HepG2 (cell line): ENCODE results near the gene TWNK. TPM values are rescaled to one million over a fixed set of nuclear protein-coding genes. Genes with fewer than 3 reads are reported as not detected.

Experiments
- AKAP8 ChIP-seq: sonication (generic); formaldehyde crosslinking; IDR thresholded peaks from 2 replicates; pipeline ENCODE4 v1.5.1; 2020; ENCODE audit warnings: mild to moderate bottlenecking, missing genetic modification reagents
- ARID4A ChIP-seq: sonication (generic); formaldehyde crosslinking; IDR thresholded peaks from 2 replicates; pipeline ENCODE4 v1.5.0; 2020; ENCODE audit warnings: mild to moderate bottlenecking, missing genetic modification reagents, borderline replicate concordance
- CHD2 ChIP-seq: IDR thresholded peaks from 2 replicates; pipeline ENCODE4 v1.6.1; 2011; ENCODE audit warnings: low read depth, low read length, improper control_type of control experiment
- DRAP1 ChIP-seq: IDR thresholded peaks from 2 replicates; pipeline ENCODE4 v1.6.1; 2016; ENCODE audit warnings: missing genetic modification reagents, missing compliant biosample characterization
- HES4 ChIP-seq: sonication (generic); formaldehyde crosslinking; IDR thresholded peaks from 2 replicates; pipeline ENCODE4 v1.9.0; 2021; ENCODE audit warnings: mild to moderate bottlenecking, missing genetic modification reagents, borderline replicate concordance
- MED1 ChIP-seq: sonication (generic); formaldehyde crosslinking; IDR thresholded peaks from 2 replicates; pipeline ENCODE4 v1.4.0; 2020; ENCODE audit warnings: missing genetic modification reagents
- SP4 ChIP-seq: sonication (generic); formaldehyde crosslinking; IDR thresholded peaks from 2 replicates; pipeline ENCODE4 v1.8.1; 2023; ENCODE audit warnings: mild to moderate bottlenecking, missing genetic modification reagents
- ZBTB38 ChIP-seq: sonication (generic); formaldehyde crosslinking; IDR thresholded peaks from 2 replicates; pipeline ENCODE4 v1.5.1; 2020; ENCODE audit warnings: mild to moderate bottlenecking, missing genetic modification reagents
- ZNF121 ChIP-seq: sonication (generic); formaldehyde crosslinking; IDR thresholded peaks from 2 replicates; pipeline ENCODE4 v1.5.0; 2020; ENCODE audit warnings: mild to moderate bottlenecking, missing genetic modification reagents
- ZNF263 ChIP-seq: sonication (generic); formaldehyde crosslinking; IDR thresholded peaks from 2 replicates; pipeline ENCODE4 v1.4.0; 2020; ENCODE audit warnings: missing genetic modification reagents
- polyA plus RNA-seq, 8 experiments: library from polyadenylated mRNA; depleted of rRNA in 3 of 8; stranded (reverse) in 7 of 8; unstranded in 1 of 8; fragments of >200 nt; fragmentation: Illumina TruSeq in 4 of 8; extraction: Trizol in 4 of 8; gene quantifications; 2 replicates each; pipeline versions ENCODE4 v1.2.1 to v1.2.3, GENCODE V29; 2011 to 2016; ENCODE audit warnings: low read depth in 4 of 8, missing spikeins in 1 of 8, mixed read lengths in 1 of 8; ENCODE audit not compliant: insufficient read depth in 1 of 8
- total RNA-seq, 5 experiments: library from RNA; depleted of rRNA; stranded (reverse); fragments of >200 nt; fragmentation: Illumina TruSeq; extraction: Trizol; gene quantifications; 2 replicates each; pipeline ENCODE4 v1.2.3, GENCODE V29; 2016; ENCODE audit warnings: low read depth in 1 of 5
- TF ChIP-seq, protein P1 (sequence below): sonication (generic); formaldehyde crosslinking; IDR thresholded peaks from 2 replicates; pipeline ENCODE4 v1.4.0; 2020; ENCODE audit warnings: missing genetic modification reagents, low read depth, mild to moderate bottlenecking, borderline replicate concordance
- TF ChIP-seq, protein P2 (sequence below): sonication (generic); formaldehyde crosslinking; IDR thresholded peaks from 2 replicates; pipeline ENCODE4 v1.5.0; 2020; ENCODE audit warnings: mild to moderate bottlenecking, missing genetic modification reagents, moderate library complexity
- TF ChIP-seq, protein P3 (sequence below): sonication (generic); formaldehyde crosslinking; IDR thresholded peaks from 2 replicates; pipeline ENCODE4 v1.5.0; 2020; ENCODE audit warnings: mild to moderate bottlenecking, missing genetic modification reagents
- TF ChIP-seq, protein P4 (sequence below): sonication (generic); formaldehyde crosslinking; IDR thresholded peaks from 2 replicates; pipeline ENCODE4 v1.8.1; 2023; ENCODE audit warnings: mild to moderate bottlenecking, moderate library complexity, missing genetic modification reagents
- TF ChIP-seq, protein P5 (sequence below): sonication (generic); formaldehyde crosslinking; IDR thresholded peaks from 2 replicates; pipeline ENCODE4 v1.5.0; 2020; ENCODE audit warnings: missing genetic modification reagents, mild to moderate bottlenecking, borderline replicate concordance

TWNK gene
- total and polyA plus RNA-seq, 2 of the 13 experiments (the other 11 are each of a cell fraction or from before 2014, with no cell fraction given): 10.7 to 16.5 TPM

- TF ChIP-seq, protein P1, sequence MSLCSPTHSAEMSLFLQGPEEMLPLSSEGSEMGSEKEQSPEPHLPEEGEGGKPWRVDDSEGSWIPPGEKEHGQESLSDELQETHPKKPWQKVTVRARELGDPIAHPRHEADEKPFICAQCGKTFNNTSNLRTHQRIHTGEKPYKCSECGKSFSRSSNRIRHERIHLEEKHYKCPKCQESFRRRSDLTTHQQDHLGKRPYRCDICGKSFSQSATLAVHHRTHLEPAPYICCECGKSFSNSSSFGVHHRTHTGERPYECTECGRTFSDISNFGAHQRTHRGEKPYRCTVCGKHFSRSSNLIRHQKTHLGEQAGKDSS (CRISPR knock-in tag): no peak; the same call in 1 of the 2 replicates
- TF ChIP-seq SP4 (CRISPR knock-in tag) (peak; percentile 19), ARID4A (CRISPR knock-in tag) (no peak; the same call in none of the 2 replicates), DRAP1 (CRISPR knock-in tag) (peak; percentile 81), ZBTB38 (0 out of 2 replicates have a peak, but pooled peaks have one; percentile 17), HES4 (CRISPR knock-in tag) (no peak), ZNF263 (CRISPR knock-in tag) (peak; percentile 62; the same call in 1 of the 2 replicates), CHD2 (no peak), AKAP8 (CRISPR knock-in tag) (0 out of 2 replicates have a peak, but pooled peaks have one; percentile 76), MED1 (CRISPR knock-in tag) (peak; percentile 37), ZNF121 (CRISPR knock-in tag) (no peak)
- TF ChIP-seq, protein P2, sequence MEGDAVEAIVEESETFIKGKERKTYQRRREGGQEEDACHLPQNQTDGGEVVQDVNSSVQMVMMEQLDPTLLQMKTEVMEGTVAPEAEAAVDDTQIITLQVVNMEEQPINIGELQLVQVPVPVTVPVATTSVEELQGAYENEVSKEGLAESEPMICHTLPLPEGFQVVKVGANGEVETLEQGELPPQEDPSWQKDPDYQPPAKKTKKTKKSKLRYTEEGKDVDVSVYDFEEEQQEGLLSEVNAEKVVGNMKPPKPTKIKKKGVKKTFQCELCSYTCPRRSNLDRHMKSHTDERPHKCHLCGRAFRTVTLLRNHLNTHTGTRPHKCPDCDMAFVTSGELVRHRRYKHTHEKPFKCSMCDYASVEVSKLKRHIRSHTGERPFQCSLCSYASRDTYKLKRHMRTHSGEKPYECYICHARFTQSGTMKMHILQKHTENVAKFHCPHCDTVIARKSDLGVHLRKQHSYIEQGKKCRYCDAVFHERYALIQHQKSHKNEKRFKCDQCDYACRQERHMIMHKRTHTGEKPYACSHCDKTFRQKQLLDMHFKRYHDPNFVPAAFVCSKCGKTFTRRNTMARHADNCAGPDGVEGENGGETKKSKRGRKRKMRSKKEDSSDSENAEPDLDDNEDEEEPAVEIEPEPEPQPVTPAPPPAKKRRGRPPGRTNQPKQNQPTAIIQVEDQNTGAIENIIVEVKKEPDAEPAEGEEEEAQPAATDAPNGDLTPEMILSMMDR (CRISPR knock-in tag): peak; percentile 18; the same call in 1 of the 2 replicates
- TF ChIP-seq, protein P3, sequence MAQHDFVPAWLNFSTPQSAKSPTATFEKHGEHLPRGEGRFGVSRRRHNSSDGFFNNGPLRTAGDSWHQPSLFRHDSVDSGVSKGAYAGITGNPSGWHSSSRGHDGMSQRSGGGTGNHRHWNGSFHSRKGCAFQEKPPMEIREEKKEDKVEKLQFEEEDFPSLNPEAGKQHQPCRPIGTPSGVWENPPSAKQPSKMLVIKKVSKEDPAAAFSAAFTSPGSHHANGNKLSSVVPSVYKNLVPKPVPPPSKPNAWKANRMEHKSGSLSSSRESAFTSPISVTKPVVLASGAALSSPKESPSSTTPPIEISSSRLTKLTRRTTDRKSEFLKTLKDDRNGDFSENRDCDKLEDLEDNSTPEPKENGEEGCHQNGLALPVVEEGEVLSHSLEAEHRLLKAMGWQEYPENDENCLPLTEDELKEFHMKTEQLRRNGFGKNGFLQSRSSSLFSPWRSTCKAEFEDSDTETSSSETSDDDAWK (CRISPR knock-in tag): no peak
- TF ChIP-seq, protein P4, sequence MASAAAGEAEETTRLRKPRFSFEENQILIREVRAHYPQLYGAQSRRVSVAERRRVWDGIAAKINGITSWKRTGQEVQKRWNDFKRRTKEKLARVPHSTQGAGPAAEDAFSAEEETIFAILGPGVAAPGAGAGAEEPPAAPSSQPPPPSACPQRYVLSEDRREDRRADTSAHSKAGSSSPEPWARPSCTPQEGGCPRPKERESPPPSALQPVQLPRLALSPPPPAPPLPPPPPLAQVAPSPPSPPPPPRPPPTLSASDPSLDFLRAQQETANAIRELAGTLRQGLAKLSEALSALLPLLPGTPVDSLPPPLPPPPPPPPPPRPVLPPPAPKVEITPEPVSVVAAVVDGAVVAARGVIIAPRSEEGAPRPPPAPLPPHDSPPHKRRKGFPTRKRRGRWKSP (CRISPR knock-in tag): no peak; the same call in 1 of the 2 replicates
- TF ChIP-seq, protein P5, sequence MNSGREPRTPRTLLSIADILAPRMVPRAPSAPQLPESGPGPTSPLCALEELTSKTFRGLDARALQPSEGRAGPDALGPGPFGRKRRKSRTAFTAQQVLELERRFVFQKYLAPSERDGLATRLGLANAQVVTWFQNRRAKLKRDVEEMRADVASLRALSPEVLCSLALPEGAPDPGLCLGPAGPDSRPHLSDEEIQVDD (CRISPR knock-in tag): no peak
These were observed 17.0 kb upstream of the TWNK start (continued) for GRCh38 chr10:100970076-100970913.
